HG03558 (cell line): ENCODE results near the gene RAD23A.
"Not testable (repeated sequence)": the region's sequence is repeated elsewhere in the genome, so short reads cannot be mapped to it uniquely, and the experiment has no call there.

ENCODE experiments used
- ATAC-seq: cut with Tn5 transposase; IDR thresholded peaks from one replicate; pipeline ENCODE4 v1.9.1; 2021; ENCODE audit warnings: moderate number of reproducible peaks; ENCODE audit not compliant: unreplicated experiment; ENCODE audit errors: extremely low read depth

Gene RAD23A

DNA sequence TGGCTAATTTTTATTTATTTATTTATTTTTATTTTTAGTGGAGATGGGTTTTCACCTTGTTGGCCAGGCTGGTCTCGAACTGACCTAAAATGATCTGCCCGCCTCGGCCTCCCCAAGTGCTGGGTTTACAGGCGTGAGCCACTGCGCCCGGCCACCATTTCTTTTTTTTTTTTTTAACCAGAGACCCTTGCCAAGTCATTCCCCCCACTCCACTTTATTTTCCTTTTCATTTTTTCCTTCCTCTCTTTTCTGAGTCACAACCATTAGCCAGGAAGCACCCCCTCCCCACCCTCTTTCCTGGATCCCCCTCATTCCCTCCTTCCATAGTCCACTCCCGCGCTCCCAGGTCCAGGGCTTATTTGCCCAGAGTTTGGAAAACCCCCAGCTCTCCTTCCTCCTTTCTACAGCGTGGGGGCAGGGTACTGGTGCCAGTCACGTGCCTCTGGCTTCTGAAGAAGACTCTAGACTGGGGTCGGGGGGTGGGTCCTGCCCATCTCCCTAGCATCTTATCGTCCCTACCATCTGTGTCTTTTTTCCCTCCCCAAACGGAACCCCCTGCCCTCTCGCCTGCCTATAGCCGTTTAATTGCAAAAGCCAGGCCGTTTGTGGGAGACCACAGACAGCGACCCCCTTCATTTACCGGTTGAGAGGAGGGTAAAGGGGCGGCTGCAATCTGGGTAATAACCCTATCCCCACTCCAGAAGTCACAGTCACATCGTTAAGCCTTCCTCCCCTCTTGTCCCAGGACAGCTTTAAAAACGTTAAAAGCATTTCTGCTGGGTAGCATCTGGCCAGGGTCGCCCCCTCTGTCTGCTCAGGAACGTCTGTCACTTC lies 8.4 kb upstream of the RAD23A start:
- no peak for ATAC-seq

GRCh38 chr19:12937927-12938778 lies 7.5 kb upstream of the RAD23A start, which contains the start of gene CALR:
Gene CALR, plus strand, starts transcription at chr19:12938609. Its CDS starts 71 bp downstream, at chr19:12938680.
- ATAC-seq = peak; percentile 55

DNA sequence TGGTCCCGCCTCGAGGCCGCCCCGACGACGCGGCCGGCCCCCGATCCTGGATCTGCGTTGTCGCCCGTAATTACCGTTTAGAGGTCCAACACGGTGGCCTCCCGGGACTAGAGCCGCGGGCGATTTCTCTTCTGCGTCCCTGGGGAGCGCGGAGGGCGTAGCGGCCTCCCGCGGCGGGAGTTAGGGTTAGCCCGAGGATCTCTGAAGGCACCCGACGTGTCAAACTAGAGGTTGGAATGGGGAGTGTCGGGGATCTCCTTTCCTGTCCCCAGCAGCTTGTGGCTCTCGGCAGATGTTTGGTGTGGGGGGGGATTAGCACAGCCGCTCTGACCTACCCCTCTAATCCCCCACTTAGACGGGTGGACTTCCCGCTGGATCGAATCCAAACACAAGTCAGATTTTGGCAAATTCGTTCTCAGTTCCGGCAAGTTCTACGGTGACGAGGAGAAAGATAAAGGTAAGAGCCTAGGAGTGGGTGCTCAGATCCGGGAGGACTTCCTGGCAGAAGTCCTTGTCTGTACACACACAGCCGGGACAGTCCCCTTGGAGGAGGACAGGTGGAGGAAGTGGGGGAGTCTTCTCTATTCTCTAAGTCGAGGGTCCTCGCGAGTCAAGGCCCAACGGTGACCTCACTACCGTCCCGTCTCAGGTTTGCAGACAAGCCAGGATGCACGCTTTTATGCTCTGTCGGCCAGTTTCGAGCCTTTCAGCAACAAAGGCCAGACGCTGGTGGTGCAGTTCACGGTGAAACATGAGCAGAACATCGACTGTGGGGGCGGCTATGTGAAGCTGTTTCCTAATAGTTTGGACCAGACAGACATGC lies 6.7 kb upstream of the RAD23A start:
- ATAC-seq = no peak

DNA sequence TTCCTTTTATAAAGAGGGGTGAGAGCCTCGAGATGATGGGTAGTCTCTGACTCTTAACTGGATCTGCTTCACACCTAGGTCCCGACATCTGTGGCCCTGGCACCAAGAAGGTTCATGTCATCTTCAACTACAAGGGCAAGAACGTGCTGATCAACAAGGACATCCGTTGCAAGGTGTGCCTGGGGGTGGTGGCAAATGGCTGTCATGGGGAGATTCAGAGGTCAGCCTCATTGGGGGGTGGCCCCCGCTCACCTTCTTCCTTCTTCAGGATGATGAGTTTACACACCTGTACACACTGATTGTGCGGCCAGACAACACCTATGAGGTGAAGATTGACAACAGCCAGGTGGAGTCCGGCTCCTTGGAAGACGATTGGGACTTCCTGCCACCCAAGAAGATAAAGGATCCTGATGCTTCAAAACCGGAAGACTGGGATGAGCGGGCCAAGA lies 5.7 kb upstream of the RAD23A start:
- no peak for ATAC-seq

- ATAC-seq = no peak
Measured at GRCh38 chr19:12940897-12941296, 4.8 kb upstream of the RAD23A start.

- ATAC-seq = no peak
Measured at GRCh38 chr19:12943437-12944044, 2.1 kb upstream of the RAD23A start.

DNA sequence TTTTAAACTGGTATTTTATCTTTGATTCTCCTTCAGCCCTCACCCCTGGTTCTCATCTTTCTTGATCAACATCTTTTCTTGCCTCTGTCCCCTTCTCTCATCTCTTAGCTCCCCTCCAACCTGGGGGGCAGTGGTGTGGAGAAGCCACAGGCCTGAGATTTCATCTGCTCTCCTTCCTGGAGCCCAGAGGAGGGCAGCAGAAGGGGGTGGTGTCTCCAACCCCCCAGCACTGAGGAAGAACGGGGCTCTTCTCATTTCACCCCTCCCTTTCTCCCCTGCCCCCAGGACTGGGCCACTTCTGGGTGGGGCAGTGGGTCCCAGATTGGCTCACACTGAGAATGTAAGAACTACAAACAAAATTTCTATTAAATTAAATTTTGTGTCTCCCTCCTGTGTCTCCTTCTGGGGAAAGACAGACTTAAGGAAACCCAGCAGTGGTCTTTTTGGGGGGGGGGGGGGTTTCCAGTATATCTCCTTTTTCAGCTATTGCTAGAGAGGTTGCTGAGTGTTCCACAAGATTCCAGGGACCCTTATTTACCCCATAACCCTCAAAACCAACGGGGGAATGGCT lies 1.5 kb upstream of the RAD23A start:
- ATAC-seq = no peak

DNA sequence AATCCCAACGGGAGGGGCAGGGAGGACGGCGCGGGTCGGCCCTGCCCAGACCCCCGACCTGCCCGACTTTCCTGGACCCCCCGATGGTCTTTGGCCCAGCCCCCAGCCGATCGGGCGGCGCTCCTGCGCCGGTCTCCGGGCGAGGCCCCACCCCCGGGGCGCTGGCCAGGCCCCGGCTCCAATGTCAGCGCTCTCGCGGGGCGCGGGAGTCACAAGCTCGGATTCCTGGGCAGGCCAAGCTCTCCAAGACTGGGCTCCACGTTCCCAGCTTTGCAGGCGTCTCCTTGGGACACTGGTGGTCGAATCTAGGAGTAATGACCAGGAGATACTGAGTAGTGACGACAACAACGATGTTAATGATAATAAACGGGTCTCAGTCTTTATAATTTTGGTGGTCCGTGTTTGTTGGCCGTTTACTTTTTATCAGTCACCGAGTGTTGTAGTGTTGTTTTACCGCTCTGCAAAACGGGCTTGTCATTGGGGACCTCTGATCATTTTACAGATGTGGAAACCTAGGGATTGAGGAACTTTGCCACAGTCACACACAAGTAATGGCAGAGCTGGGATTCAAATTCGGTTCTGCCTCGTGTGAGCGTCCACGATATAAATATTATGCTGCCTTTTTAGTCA lies 545 bp downstream of the RAD23A start:
- no peak for ATAC-seq

DNA sequence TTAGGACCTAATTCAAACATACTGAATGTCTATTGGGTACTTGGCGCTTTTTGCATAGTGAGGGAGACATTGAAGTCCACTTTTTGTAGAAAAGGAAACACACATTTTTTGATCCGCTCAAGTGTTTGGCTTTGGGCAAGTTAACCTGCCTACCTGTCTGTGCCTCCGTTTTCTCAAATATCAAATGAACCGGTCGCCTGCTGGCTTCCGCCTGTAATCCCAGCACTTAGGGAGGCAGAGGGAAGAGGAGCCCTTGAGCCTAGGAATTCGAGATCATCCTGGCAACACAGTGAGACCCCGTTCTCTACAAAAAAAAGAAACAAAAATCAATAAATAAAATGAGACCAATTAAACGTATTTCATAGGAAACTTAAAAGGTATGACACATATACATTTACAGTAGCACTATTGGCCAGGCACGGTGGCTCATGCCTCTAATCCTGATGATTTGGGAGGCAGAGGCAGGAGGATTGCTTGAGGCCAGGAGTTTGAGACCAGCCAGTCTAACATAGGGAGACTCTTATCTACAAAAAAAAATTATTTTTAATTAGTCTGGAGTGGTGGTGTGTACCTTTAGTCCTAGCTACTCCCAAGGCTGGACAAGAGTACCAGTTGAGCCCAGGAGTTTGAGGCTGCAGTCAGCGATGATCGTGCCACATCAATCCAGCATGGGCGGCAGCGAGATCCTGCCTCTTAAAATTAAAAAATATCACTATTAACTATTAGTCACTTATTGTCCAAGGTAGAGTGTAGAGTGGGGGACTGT lies 1.3 kb downstream of the RAD23A start:
- ATAC-seq = no peak

GRCh38 chr19:12947702-12948611 lies 2.3 kb downstream of the RAD23A start:
- ATAC-seq = no peak

- no peak for ATAC-seq
Measured at GRCh38 chr19:12948612-12949362, 3.1 kb downstream of the RAD23A start.

DNA sequence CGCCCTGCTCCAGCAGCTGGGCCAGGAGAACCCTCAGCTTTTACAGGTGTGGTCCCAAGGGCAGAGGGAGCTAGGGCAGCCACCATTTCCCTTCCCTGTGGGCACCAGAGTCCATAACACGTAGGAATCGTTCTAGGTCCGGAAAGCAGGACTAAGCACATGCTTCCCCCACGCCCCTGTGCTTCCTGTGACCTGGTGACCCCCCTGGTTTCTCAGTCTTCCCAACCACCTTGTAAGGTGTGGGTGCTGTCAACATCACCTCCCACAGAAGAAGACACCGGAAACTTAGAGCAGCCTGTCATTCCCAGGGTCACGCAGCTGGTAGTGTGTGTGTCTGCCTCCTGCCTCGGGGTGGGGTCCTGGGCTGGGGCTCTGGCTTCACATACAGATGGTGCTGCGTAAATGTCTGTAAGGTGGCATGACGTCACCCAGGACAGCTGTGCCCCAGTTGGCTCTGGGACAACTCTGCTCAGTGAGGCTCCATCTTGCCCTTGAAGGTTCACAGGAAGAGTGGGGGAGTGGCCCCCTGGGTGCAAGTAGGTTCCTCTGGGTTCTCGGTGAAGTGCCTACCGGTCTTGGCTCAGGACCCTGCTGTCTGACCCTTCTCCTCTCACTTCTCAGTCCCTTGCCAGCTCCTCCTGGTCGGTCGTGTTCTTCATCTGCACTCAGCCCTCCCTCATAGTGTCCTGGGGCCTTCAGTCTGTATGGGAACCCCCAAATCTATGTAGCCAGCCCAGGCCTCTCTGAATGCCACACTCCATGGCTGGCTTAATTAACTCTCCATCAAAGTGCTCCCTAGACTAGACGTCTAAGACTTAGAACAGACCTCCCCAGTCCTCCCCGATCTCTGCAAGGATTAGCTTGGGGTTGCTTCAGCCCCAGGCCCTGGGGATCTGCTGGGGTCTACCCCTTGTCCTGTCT lies 4.0 kb downstream of the RAD23A start:
- no peak for ATAC-seq

- ATAC-seq = not testable (repeated sequence)
Measured at GRCh38 chr19:12952050-12952449, 6.4 kb downstream of the RAD23A start.

DNA sequence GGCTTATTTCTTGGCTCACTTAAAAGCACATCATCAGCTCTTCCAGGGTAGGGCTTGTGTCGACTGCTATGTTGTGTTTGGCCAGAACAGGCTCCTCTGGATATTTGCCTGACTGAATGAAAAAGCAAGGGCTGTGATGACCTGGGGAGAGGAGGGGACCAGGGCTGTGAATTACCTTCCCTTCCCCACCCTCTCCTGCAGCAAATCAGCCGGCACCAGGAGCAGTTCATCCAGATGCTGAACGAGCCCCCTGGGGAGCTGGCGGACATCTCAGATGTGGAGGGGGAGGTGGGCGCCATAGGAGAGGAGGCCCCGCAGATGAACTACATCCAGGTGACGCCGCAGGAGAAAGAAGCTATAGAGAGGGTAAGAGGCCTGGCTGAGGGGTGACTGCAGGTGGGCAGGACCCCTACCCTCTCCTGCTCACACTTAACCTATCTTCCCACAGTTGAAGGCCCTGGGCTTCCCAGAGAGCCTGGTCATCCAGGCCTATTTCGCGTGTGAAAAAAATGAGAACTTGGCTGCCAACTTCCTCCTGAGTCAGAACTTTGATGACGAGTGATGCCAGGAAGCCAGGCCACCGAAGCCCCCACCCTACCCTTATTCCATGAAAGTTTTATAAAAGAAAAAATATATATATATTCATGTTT lies 7.0 kb downstream of the RAD23A start:
- no peak for ATAC-seq

GRCh38 chr19:12953138-12953798 lies 7.6 kb downstream of the RAD23A start:
- no peak for ATAC-seq
